Mucosa of stomach (tissue), 1 donor: Measurements from ENCODE around the gene ARL6IP1.
"Not testable (repeated sequence)": the region's sequence is repeated elsewhere in the genome, so short reads cannot be mapped to it uniquely, and the experiment has no call there.

Source experiments
- H3K27me3 ChIP-seq: one replicate; pipeline ENCODE4 v1.7.0; 2013; ENCODE audit warnings: mild to moderate bottlenecking, low read length; ENCODE audit not compliant: control insufficient read depth, insufficient read depth
- H3K36me3 ChIP-seq: one replicate; pipeline ENCODE4 v1.7.0; 2013; ENCODE audit warnings: low read length; ENCODE audit not compliant: control insufficient read depth, insufficient read depth
- H3K4me1 ChIP-seq: one replicate; pipeline ENCODE4 v1.7.0; 2013; ENCODE audit warnings: mild to moderate bottlenecking, low read length; ENCODE audit not compliant: control insufficient read depth, insufficient read depth
- H3K4me3 ChIP-seq: one replicate; pipeline ENCODE4 v1.7.0; 2013; ENCODE audit warnings: low read length
- H3K9ac ChIP-seq: one replicate; pipeline ENCODE4 v1.7.0; 2013; ENCODE audit warnings: mild to moderate bottlenecking, low read length, moderate library complexity
- H3K9me3 ChIP-seq: one replicate; pipeline ENCODE4 v1.7.0; 2013; ENCODE audit warnings: mild to moderate bottlenecking, low read length, moderate library complexity; ENCODE audit not compliant: control insufficient read depth
- donor health status: Pancreatic carcinoma.

Gene ARL6IP1

GRCh38 chr16:18792836-18793433 is 8.4 kb downstream of the ARL6IP1 start:
- Histone ChIP-seq H3K36me3 (no peaks in the 10 kb centered on the region), H3K4me1 (peaks cover 22% of the 10 kb centered on the region), H3K9me3 (no peaks in the 10 kb centered on the region), H3K4me3 (no peak overlapping the region), H3K27me3 (no peaks in the 10 kb centered on the region), H3K9ac (no peak overlapping the region)

DNA sequence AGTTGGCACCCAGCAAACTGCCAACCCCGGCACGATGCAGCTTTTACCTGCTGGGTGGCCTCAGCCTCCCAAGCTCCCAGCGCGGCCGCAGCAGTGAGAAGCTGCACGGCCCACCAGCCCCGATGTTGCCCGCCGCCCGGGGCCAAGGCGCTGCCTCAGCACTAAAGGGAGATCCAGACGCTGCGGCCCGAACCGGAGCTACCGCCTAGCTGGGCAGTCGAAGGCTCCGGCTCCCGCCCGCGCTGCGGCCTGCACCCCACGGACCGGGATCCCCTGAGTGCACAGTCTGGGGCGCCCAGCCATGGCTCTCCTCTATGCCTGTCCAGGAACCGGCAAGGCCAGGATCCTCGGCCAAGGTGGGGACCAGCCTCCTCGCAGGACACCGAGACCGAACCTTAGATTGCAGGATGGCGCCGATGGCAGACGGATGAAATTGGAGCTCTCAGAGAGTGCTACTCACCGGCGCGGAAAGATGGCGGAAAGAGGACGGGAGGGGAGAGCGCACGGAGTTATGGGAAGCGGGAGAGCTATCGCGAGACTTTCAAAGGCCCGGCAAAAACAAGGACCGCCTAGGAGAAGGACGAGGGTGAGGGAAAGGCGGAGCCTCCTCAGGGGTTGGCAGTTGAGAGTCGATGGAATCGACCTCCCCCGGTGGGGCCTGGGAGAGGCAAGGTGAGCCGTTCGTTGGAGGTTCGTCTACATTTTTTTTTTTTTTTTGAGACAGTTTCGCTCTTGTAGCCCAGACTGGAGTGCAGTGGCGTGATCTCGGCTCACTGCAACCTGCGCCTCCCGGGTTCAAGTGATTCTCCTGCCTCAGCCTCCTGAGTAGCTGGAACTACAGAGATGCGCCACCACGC is 11.3 kb downstream of the ARL6IP1 start, which contains the start of gene RPS15A:
TSS of gene RPS15A (minus strand) at position 485 of the 857 bp plus-strand sequence. CDS start 1,221 bp downstream, outside the sequence.
- Histone ChIP-seq H3K9me3 (no peaks in the 10 kb centered on the region), H3K9ac (peak within 1 kb of the TSS; percentile 89), H3K36me3 (peaks cover 5% of the 10 kb centered on the region), H3K4me3 (peak within 1 kb of the TSS; percentile 98), H3K27me3 (no peaks in the 10 kb centered on the region), H3K4me1 (peaks cover 31% of the 10 kb centered on the region)

DNA sequence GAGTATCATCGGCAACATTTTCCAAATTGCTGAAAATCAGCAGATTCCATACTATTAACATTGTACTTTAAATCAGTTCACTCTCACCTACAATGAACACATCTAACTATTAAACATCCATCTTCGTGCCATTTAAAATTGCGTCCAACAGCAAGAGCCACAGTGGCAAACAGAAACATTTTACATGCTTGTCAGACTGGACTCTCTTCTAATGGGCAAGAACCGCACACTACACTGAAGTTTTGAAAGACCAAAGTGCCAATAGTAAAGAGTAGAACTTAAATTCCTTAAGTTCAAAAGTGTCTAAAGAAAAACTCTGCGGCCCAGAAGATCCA is 11.9 kb downstream of the ARL6IP1 start:
- H3K9me3 ChIP-seq, result no peaks in the 10 kb centered on the region
- H3K27me3 ChIP-seq, result no peaks in the 10 kb centered on the region
- H3K4me3 ChIP-seq, result peak overlapping the region; percentile 98
- peaks cover 5% of the 10 kb centered on the region for H3K36me3 ChIP-seq
- H3K9ac ChIP-seq, result peak overlapping the region; percentile 89
- H3K4me1 ChIP-seq, result peaks cover 31% of the 10 kb centered on the region

GRCh38 chr16:18788828-18789514 is 12.4 kb downstream of the ARL6IP1 start:
- Histone ChIP-seq H3K36me3 (peaks cover 5% of the 10 kb centered on the region), H3K4me1 (peaks cover 31% of the 10 kb centered on the region), H3K27me3 (no peaks in the 10 kb centered on the region), H3K4me3 (peak overlapping the region; percentile 98), H3K9ac (peak overlapping the region; percentile 89), H3K9me3 (no peaks in the 10 kb centered on the region)

DNA sequence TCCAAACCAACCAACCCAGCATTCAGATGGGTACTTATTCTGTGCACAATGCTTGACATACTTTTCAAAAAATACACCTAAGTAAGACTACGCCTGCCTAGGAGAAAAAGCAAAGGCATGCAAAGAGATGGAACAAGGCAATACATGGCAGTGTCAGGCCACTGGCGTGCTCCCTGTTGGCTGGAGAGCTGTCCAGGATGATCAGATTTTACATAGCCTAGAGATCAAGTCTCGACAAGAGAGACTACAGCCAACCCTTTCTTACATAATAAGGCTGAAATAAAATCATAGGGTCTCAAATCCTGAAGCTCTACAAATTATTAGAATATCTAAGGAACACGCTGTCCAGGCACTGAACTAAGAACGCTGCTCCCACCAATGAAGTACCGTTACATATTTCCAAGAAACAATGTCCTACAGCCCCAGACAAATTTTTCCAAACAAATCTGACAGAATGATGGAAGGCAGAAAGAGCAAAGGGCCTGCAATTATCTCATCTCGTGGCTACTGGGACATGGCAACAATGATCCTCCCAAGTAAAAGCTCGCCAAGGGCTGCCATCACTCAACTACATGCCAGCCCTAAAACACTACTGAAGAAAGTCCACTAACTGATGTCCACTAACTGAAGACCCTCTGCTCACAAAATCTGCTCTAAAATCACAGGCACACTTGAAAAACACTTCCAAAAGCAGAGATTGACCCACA is 16.3 kb downstream of the ARL6IP1 start:
- Histone ChIP-seq H3K9me3 (no peaks in the 10 kb centered on the region), H3K4me3 (no peak overlapping the region), H3K27me3 (no peaks in the 10 kb centered on the region), H3K9ac (no peak overlapping the region), H3K4me1 (peaks cover 20% of the 10 kb centered on the region), H3K36me3 (peaks cover 12% of the 10 kb centered on the region)

DNA sequence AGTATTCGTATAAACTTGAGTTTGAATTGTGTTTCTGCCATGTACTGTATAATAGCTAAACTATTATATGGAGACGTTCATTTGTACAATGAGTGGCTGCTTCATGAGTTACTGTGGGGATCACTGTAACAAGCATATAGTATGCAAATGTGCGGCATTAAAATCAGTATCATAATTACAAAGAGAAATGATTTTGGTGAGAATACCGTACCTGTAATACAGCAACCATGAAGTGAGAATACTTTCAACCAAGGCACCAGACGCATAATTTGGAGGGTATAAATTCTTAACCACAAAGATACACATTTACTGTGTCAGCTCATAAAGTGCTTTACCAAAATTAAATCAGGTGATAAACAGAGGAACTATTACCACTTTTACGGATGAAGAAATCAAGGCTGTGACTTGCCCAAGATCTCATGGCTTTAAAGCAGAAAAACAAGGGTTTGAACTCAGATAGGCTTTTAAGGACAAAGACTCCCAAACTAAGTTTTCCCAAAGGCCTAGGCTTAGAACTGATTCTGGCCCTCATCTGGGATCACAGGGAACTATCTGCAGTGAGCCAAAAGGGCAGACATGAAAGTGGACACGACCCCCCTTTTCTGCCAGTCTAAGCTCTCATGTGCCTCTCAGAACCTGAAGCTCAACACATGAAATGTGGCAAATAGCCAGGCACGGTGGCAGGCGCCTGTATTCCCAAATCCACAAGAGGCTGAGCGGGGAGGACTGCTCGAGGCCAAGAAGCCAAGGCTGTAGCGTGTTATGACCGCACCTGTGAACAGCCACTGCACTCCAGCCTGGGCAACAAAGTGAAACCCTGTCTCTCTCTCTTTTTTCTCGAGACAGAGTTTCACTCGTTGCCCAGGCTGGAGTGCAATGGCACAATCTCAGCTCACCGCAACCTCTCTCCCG is 17.7 kb downstream of the ARL6IP1 start:
- Histone ChIP-seq H3K9ac (no peak overlapping the region), H3K9me3 (no peaks in the 10 kb centered on the region), H3K4me3 (no peak overlapping the region), H3K36me3 (peaks cover 12% of the 10 kb centered on the region), H3K27me3 (no peaks in the 10 kb centered on the region), H3K4me1 (peaks cover 15% of the 10 kb centered on the region)

DNA sequence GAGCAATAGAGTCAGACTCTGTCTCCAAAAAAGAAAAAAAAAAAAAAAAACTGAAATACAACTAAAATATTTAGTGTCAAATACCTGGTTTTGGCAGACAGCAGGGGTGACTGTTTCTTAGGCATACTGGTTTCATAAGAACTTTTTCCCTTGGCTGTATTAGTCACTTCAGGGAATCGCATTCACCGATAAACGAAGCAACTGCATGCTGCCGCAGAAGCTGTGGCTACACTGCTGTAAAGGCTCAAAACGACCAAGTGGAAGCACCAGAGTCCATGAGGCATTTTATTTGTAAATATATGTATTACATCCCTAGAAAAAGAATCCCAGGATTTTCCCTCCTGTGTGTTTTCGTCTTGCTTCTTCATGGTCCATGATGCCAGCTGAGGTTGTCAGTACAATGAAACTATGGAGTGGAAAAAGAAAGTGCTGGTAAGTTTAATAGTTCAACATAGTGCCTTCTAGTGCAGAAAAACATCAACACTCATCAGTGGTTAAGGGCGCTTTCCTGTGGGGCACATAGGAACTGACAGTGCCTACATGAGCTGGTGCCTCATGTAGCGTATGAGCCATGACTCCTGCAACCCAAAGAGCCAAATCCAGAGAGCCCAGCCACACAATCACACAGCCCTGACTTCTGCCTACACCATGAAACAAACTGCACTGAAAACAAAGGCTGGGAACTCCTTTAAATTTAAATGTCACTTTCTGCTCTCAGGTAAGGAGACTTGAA is 18.5 kb downstream of the ARL6IP1 start:
- Histone ChIP-seq H3K9ac (no peak overlapping the region), H3K36me3 (peaks cover 12% of the 10 kb centered on the region), H3K4me1 (peaks cover 8% of the 10 kb centered on the region), H3K4me3 (no peak overlapping the region), H3K27me3 (no peaks in the 10 kb centered on the region), H3K9me3 (no peaks in the 10 kb centered on the region)

- not testable (repeated sequence) for H3K9ac ChIP-seq, H3K4me1 ChIP-seq, H3K9me3 ChIP-seq, H3K36me3 ChIP-seq, H3K27me3 ChIP-seq, H3K4me3 ChIP-seq
Observed at GRCh38 chr16:18781232-18781631, 20.1 kb downstream of the ARL6IP1 start.

DNA sequence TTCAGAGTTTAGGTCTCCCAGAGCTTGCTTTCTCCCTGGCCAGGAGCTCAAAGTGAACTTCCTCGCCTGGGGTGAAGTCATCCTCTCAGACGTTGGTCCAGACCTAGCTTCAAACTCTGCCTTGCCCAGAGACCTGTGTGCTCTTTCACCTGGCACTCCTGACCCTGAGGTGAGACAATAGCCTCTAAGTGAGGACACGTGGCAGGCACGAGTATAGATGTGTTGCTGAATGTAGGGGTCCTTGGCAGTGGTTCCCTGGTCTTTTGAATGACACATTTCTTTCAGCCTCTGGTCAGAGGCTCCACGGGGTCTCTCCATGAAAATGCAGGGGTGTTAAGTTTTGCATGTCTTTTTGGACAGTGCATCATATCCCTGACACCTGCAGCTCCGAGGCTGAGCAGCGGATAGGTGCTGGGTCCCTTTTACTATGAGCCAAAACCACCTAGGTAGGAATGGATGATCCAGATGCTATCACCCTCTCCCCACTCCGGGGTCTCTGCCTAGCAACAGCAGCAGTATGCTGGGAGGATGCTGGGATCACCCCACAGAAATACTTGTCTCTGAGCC is 20.8 kb downstream of the ARL6IP1 start:
- H3K27me3 ChIP-seq, H3K36me3 ChIP-seq: not testable (repeated sequence)

GRCh38 chr16:18777664-18778063 is 23.7 kb downstream of the ARL6IP1 start:
- not testable (repeated sequence) for H3K4me3 ChIP-seq, H3K4me1 ChIP-seq, H3K27me3 ChIP-seq, H3K36me3 ChIP-seq, H3K9ac ChIP-seq, H3K9me3 ChIP-seq

More for the DNA sequence above, 20.8 kb downstream of the ARL6IP1 start:
- H3K9me3 ChIP-seq, H3K9ac ChIP-seq, H3K4me1 ChIP-seq, H3K4me3 ChIP-seq: not testable (repeated sequence)
